ENCODE data around the gene ATOH7. TPM values are rescaled to one million over a fixed set of nuclear protein-coding genes. Genes with fewer than 3 reads are reported as not detected.

ATOH7 gene
- total and polyA plus RNA-seq, 9 of the 15 experiments (the other 6 are each of a cell fraction or from before 2014, with no cell fraction given): not detected

DNA sequence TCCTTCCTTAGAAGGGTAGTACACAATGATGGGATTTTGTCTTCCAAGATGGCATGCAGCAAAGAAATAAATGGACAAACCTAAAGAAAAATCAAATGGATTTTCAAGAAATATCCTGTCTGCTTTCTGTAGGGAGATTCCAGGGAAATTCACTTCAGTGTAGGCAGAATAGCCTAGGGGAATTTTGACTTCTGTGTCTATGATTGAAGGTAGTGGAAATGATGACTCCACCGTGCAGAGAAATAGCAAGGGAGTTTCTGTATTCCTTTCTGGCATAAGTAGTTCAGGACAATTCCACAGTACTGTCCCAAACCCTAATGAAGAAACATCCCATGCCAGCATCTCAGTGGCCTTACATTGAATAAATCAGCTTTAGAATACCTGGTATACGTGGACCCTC, 9.5 kb downstream of the ATOH7 start:
- no TSS peak for BruUV-seq (replicated peaks)
- no peaks in the 10 kb centered on the region for H3K9me3 ChIP-seq (replicated peaks; ENCODE audit: control insufficient read depth, insufficient read depth, low read depth, low read length)
- no peak overlapping the region for H2AFZ ChIP-seq (ENCODE audit: low read depth, low read length)
- no peaks in the 10 kb centered on the region for H3K79me2 ChIP-seq (ENCODE audit: control insufficient read depth, insufficient read depth, low read length)
- in situ Hi-C loops (cut with MboI) (no loop called here), intact Hi-C loops (cut with micrococcal nuclease) (no loop called here)
- FAIRE-seq (no peak), ATAC-seq (no peak), DNase-seq (ENCODE audit: extremely low read depth in 1 of 4, low spot score in 3 of 4) (no peak)
- ChIA-PET POLR2A (interaction anchor here (1.1 kb wide), 1 partner anchor 62 kb away, joined by 3 read pairs; no protein-coding TSS in a partner anchor), CTCF (ENCODE audit: low intra/inter-chr PET ratio) (no interaction called here)
- H3K4me3 ChIP-seq: no peak overlapping the region
- no peaks in the 10 kb centered on the region for H4K20me1 ChIP-seq (replicated peaks; ENCODE audit: control insufficient read depth, insufficient read depth, low read length)
- H3K9ac ChIP-seq (ENCODE audit: insufficient read depth in 1 of 2, low read depth in 2 of 2, low read length in 2 of 2): no peak overlapping the region
- H3K27ac ChIP-seq (ENCODE audit: extremely low read depth, low read depth, low read length): no peak overlapping the region
- H3K36me3 ChIP-seq (ENCODE audit: control insufficient read depth, insufficient read depth, low read length): no peaks in the 10 kb centered on the region
- 2% methylated on average over 2 of the region's 2 CpGs for WGBS (ENCODE audit: insufficient coverage, low coverage, missing lambda C conversion rate)
- no peak overlapping the region for H3K4me2 ChIP-seq (ENCODE audit: insufficient read depth, low read length)
- H3K27me3 ChIP-seq (ENCODE audit: control insufficient read depth in 2 of 2, insufficient read depth in 2 of 2, low read length in 2 of 2): peaks cover 7 to 8% of the 10 kb centered on the region in 2 experiments; a peak in 4 of 5 replicates
- no peaks in the 10 kb centered on the region for H3K9me1 ChIP-seq (ENCODE audit: control insufficient read depth, insufficient read depth, low read length)
- no peaks in the 10 kb centered on the region for H3K4me1 ChIP-seq (replicated peaks in 1 of 2; ENCODE audit: control insufficient read depth in 2 of 2, insufficient read depth in 2 of 2, low read length in 2 of 2)
- TF ChIP-seq FOXA1 (IDR thresholded peaks at IDR 0.05; ENCODE audit: borderline replicate concordance): no peak
- no peak for TF ChIP-seq POLR2AphosphoS5 (IDR thresholded peaks at IDR 0.05; ENCODE audit: control insufficient read depth, insufficient read depth, low read depth, low read length)
- TF ChIP-seq KLF10 (CRISPR knock-in tag; IDR thresholded peaks at IDR 0.05): no peak
- TF ChIP-seq RBM34 (IDR thresholded peaks at IDR 0.05; ENCODE audit: borderline replicate concordance, insufficient read depth, low read length): no peak
- TF ChIP-seq, protein P1, sequence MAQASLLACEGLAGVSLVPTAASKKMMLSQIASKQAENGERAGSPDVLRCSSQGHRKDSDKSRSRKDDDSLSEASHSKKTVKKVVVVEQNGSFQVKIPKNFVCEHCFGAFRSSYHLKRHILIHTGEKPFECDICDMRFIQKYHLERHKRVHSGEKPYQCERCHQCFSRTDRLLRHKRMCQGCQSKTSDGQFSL (CRISPR knock-in tag; IDR thresholded peaks at IDR 0.05): no peak
- TF ChIP-seq, protein P1 (tag; IDR thresholded peaks at IDR 0.05): no peak
- TF ChIP-seq NCOA1 (IDR thresholded peaks at IDR 0.05; ENCODE audit: low read depth): no peak
- TF ChIP-seq, protein P2, sequence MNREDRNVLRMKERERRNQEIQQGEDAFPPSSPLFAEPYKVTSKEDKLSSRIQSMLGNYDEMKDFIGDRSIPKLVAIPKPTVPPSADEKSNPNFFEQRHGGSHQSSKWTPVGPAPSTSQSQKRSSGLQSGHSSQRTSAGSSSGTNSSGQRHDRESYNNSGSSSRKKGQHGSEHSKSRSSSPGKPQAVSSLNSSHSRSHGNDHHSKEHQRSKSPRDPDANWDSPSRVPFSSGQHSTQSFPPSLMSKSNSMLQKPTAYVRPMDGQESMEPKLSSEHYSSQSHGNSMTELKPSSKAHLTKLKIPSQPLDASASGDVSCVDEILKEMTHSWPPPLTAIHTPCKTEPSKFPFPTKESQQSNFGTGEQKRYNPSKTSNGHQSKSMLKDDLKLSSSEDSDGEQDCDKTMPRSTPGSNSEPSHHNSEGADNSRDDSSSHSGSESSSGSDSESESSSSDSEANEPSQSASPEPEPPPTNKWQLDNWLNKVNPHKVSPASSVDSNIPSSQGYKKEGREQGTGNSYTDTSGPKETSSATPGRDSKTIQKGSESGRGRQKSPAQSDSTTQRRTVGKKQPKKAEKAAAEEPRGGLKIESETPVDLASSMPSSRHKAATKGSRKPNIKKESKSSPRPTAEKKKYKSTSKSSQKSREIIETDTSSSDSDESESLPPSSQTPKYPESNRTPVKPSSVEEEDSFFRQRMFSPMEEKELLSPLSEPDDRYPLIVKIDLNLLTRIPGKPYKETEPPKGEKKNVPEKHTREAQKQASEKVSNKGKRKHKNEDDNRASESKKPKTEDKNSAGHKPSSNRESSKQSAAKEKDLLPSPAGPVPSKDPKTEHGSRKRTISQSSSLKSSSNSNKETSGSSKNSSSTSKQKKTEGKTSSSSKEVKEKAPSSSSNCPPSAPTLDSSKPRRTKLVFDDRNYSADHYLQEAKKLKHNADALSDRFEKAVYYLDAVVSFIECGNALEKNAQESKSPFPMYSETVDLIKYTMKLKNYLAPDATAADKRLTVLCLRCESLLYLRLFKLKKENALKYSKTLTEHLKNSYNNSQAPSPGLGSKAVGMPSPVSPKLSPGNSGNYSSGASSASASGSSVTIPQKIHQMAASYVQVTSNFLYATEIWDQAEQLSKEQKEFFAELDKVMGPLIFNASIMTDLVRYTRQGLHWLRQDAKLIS (CRISPR knock-in tag; IDR thresholded peaks at IDR 0.05): no peak
- TF ChIP-seq, protein P3, sequence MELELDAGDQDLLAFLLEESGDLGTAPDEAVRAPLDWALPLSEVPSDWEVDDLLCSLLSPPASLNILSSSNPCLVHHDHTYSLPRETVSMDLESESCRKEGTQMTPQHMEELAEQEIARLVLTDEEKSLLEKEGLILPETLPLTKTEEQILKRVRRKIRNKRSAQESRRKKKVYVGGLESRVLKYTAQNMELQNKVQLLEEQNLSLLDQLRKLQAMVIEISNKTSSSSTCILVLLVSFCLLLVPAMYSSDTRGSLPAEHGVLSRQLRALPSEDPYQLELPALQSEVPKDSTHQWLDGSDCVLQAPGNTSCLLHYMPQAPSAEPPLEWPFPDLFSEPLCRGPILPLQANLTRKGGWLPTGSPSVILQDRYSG (tag; conservative IDR thresholded peaks at IDR 0.05; ENCODE audit: low read depth): no peak
- no peak for TF ChIP-seq KAT2B (IDR thresholded peaks at IDR 0.05; ENCODE audit: low read depth, low read length)
- no peak for TF ChIP-seq ZNF121 (CRISPR knock-in tag; conservative IDR thresholded peaks at IDR 0.05)
- TF ChIP-seq SUPT5H (IDR thresholded peaks at IDR 0.05): no peak
- TF ChIP-seq ESRRB (CRISPR knock-in tag; IDR thresholded peaks at IDR 0.05; ENCODE audit: borderline replicate concordance): no peak
- no peak for TF ChIP-seq KLF16 (IDR thresholded peaks at IDR 0.05)
- TF ChIP-seq NFIC (IDR thresholded peaks at IDR 0.05): no peak
- TF ChIP-seq CBX2 (IDR thresholded peaks at IDR 0.05; ENCODE audit: insufficient read depth, low read length, poor library complexity, severe bottlenecking): no peak
- TF ChIP-seq EHMT2 (IDR thresholded peaks at IDR 0.05): no peak
- TF ChIP-seq EWSR1 (IDR thresholded peaks at IDR 0.05; ENCODE audit: borderline replicate concordance, low read depth, partially characterized antibody): no peak

Data from K562 (cell line).